ENCODE measurements around the gene CLDN7.
A peak's percentile ranks its signal among the peaks of the same experiment; 100 is the strongest.

CLDN7 gene

DNA sequence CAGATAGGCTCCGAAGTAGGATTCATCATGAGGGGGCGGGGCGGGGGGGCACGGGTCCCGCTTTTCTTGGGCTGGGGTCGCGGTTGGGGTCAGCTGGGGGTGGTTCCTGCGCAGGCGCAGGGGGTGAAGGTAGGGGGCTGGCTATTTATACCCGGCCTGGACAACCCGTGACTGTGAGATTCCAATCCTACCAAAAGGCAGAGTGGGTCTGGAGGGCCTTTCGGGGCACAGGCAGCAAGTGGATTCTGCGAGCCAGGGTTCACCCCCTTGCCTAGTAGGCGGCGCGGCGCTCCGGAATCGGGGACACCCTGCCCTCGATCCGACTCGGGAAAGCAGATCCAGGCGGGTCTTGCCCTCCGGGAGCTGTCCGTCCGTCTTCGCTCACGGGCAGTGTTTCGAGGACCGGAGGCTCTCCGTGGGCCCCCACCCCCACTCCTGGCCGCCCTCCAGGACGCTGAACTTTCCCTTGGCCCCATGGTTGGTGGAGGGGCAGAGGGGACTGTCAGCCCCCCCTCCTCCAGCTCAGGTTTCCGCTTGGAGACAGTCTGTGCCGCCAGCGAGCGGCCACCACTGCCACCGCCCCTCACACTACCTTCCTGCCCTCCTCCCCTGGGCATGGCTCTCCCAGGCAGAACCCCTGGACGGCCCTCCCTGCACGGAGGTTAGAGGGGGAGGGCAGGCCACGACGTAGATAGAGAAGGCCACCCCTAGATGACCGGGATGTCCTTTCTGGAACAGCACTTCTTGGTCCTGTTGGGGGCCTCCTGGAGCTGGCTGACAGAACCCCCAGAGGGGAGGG, 19.9 kb upstream of the CLDN7 start:
- H3K4me3 ChIP-seq, result peak overlapping the region; percentile 87
- no peaks in the 10 kb centered on the region for H3K9me3 ChIP-seq (ENCODE audit: low read depth, low read length)
- no peaks in the 10 kb centered on the region for H3K36me3 ChIP-seq (ENCODE audit: insufficient read depth, low read length)
- H3K27ac ChIP-seq, result no peak overlapping the region
- no peak for DNase-seq (ENCODE audit: low read depth, low spot score)
- TF ChIP-seq POLR2AphosphoS5 (IDR thresholded peaks at IDR 0.05; ENCODE audit: borderline replicate concordance, low read depth, low read length) (no peak), EZH2 (IDR thresholded peaks at IDR 0.05) (no peak), FOXP2 (optimal IDR thresholded peaks at IDR 0.05; ENCODE audit: control extremely low read depth, extremely low read length, insufficient read depth) (no peak)
- H3K9ac ChIP-seq (ENCODE audit: insufficient read length), result peak overlapping the region; percentile 64

DNA sequence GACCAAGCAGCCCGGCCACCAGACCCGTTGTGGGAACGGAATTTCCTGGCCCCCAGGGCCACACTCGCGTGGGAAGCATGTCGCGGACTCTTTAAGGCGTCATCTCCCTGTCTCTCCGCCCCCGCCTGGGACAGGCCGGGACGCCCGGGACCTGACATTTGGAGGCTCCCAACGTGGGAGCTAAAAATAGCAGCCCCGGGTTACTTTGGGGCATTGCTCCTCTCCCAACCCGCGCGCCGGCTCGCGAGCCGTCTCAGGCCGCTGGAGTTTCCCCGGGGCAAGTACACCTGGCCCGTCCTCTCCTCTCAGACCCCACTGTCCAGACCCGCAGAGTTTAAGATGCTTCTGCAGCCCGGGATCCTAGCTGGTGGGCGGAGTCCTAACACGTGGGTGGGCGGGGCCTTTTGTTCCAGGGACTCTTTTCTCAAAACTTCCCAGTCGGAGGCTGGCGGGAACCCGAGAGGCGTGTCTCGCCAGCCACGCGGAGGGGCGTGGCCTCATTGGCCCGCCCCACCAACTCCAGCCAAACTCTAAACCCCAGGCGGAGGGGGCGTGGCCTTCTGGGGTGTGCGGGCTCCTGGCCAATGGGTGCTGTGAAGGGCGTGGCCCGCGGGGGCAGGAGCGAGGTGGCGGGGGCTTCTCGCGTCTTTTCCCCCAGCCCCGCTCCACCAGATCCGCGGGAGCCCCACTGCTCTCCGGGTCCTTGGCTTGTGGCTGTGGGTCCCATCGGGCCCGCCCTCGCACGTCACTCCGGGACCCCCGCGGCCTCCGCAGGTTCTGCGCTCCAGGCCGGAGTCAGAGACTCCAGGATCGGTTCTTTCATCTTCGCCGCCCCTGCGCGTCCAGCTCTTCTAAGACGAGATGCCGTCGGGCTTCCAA, 19.0 kb upstream of the CLDN7 start, which contains the start of gene SLC2A4:
Gene SLC2A4 (plus strand): TSS at position 645 of the 879 bp plus-strand sequence. CDS start 217 bp downstream, at position 862.
- no peak within 1 kb of the TSS for H3K27ac ChIP-seq
- peak within 1 kb of the TSS; percentile 64 for H3K9ac ChIP-seq (ENCODE audit: insufficient read length)
- no peaks in the 10 kb centered on the region for H3K36me3 ChIP-seq (ENCODE audit: insufficient read depth, low read length)
- DNase-seq (ENCODE audit: low read depth, low spot score), result peak; percentile 61
- peak within 1 kb of the TSS; percentile 87 for H3K4me3 ChIP-seq
- no peaks in the 10 kb centered on the region for H3K9me3 ChIP-seq (ENCODE audit: low read depth, low read length)
- TF ChIP-seq FOXP2 (optimal IDR thresholded peaks at IDR 0.05; ENCODE audit: control extremely low read depth, extremely low read length, insufficient read depth) (no peak), POLR2AphosphoS5 (IDR thresholded peaks at IDR 0.05; ENCODE audit: borderline replicate concordance, low read depth, low read length) (no peak), EZH2 (IDR thresholded peaks at IDR 0.05) (no peak)

DNA sequence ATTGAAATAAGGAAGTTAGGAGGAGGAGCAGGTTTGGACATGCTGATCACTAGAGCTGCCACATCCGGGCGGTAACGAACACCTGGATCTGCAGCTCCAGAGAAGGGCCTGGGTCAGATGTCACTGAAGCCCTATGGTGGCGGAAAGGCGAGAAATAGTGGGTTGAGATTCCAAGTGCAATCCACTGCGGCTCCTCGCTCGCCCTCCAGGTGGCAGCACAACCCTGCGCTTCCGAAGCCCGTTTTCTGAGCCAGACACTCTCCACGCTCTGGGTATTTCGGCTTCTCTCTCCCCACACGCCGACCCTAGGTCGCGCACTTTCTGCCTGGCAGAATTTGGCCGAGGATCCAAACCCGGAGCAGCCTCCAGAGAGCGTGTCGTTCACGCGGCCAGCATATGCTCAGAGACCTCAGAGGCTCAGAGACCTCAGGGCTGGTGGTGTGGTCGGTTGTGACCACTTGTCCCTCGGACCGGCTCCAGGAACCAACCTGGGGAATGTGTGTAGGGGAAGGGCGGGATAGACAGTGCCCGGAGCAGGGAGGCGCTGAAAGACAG, 18.3 kb upstream of the CLDN7 start:
- H3K9me3 ChIP-seq (ENCODE audit: low read depth, low read length), result no peaks in the 10 kb centered on the region
- H3K27ac ChIP-seq, result no peak overlapping the region
- DNase-seq (ENCODE audit: low read depth, low spot score), result no peak
- no peaks in the 10 kb centered on the region for H3K36me3 ChIP-seq (ENCODE audit: insufficient read depth, low read length)
- peak overlapping the region; percentile 87 for H3K4me3 ChIP-seq
- TF ChIP-seq EZH2 (IDR thresholded peaks at IDR 0.05) (no peak), FOXP2 (optimal IDR thresholded peaks at IDR 0.05; ENCODE audit: control extremely low read depth, extremely low read length, insufficient read depth) (no peak), POLR2AphosphoS5 (IDR thresholded peaks at IDR 0.05; ENCODE audit: borderline replicate concordance, low read depth, low read length) (no peak)
- H3K9ac ChIP-seq (ENCODE audit: insufficient read length), result peak overlapping the region; percentile 13

DNA sequence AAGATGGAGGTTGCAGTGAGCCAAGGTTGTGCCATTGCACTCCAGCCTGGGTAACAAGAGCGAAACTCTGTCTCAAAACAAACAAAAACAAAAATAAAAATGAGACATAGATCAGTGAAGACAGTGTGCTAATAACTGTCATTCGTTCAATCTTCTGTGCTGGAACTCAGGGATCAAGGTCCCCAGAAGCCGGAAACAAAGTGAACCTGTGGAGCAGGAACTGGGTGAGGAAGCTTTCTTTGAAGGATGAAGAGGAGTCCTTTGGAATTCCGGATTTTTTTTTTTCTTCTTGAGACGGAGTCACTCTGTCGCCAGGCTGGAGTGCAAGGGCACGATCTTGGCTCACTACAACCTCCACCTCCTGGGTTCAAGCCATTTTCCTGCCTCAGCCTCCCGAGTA, 17.2 kb upstream of the CLDN7 start:
- no peaks in the 10 kb centered on the region for H3K9me3 ChIP-seq (ENCODE audit: low read depth, low read length)
- TF ChIP-seq FOXP2 (optimal IDR thresholded peaks at IDR 0.05; ENCODE audit: control extremely low read depth, extremely low read length, insufficient read depth) (no peak), POLR2AphosphoS5 (IDR thresholded peaks at IDR 0.05; ENCODE audit: borderline replicate concordance, low read depth, low read length) (no peak), EZH2 (IDR thresholded peaks at IDR 0.05) (no peak)
- no peaks in the 10 kb centered on the region for H3K36me3 ChIP-seq (ENCODE audit: insufficient read depth, low read length)
- H3K4me3 ChIP-seq, result no peak overlapping the region
- H3K9ac ChIP-seq (ENCODE audit: insufficient read length), result no peak overlapping the region
- H3K27ac ChIP-seq, result no peak overlapping the region
- no peak for DNase-seq (ENCODE audit: low read depth, low spot score)

DNA sequence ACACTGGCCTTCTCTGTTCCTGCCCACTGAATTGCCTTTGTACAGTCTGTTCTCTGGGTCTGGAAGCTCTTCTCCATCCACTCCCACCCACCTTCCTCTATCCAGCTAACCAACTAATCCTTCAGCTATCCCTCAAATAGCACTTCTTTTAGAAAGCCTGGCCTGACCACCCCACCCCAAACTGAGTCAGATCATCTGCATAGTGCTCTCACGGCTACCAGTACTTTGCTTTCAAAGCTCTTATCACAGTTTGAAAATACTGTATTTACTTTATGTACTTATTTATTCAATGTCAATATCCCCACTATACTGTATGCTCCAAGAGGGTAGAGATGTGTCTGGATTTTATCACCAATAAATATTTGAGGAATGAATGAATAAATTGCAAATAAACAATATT, 4.5 kb upstream of the CLDN7 start:
- no peak overlapping the region for H3K4me3 ChIP-seq
- no peak overlapping the region for H3K9ac ChIP-seq (ENCODE audit: insufficient read length)
- H3K9me3 ChIP-seq (ENCODE audit: low read depth, low read length), result no peaks in the 10 kb centered on the region
- no peak overlapping the region for H3K27ac ChIP-seq
- no peaks in the 10 kb centered on the region for H3K36me3 ChIP-seq (ENCODE audit: insufficient read depth, low read length)
- DNase-seq (ENCODE audit: low read depth, low spot score), result no peak
- no peak for TF ChIP-seq EZH2 (IDR thresholded peaks at IDR 0.05)
- no peak for TF ChIP-seq POLR2AphosphoS5 (IDR thresholded peaks at IDR 0.05; ENCODE audit: borderline replicate concordance, low read depth, low read length)
- no peak for TF ChIP-seq FOXP2 (optimal IDR thresholded peaks at IDR 0.05; ENCODE audit: control extremely low read depth, extremely low read length, insufficient read depth)

DNA sequence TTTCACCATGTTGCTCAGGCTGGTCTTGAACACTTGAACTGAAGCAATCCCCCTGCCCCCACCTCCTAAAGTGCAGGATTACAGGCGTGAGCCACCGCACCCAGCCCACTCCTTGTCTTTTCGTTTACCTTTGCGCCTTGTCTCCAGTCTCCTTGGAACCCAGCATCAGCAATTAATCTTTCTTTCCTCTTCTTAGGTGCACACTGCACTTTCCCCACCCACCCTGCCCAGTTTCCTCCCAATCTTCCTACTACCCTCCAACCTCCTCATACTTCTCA, 1.5 kb upstream of the CLDN7 start:
- Histone ChIP-seq H3K9ac (ENCODE audit: insufficient read length) (no peak overlapping the region), H3K4me3 (no peak overlapping the region), H3K9me3 (ENCODE audit: low read depth, low read length) (no peaks in the 10 kb centered on the region), H3K27ac (no peak overlapping the region), H3K36me3 (ENCODE audit: insufficient read depth, low read length) (peaks cover 13% of the 10 kb centered on the region)
- no peak for DNase-seq (ENCODE audit: low read depth, low spot score)
- TF ChIP-seq EZH2 (IDR thresholded peaks at IDR 0.05) (no peak), FOXP2 (optimal IDR thresholded peaks at IDR 0.05; ENCODE audit: control extremely low read depth, extremely low read length, insufficient read depth) (no peak), POLR2AphosphoS5 (IDR thresholded peaks at IDR 0.05; ENCODE audit: borderline replicate concordance, low read depth, low read length) (no peak)

DNA sequence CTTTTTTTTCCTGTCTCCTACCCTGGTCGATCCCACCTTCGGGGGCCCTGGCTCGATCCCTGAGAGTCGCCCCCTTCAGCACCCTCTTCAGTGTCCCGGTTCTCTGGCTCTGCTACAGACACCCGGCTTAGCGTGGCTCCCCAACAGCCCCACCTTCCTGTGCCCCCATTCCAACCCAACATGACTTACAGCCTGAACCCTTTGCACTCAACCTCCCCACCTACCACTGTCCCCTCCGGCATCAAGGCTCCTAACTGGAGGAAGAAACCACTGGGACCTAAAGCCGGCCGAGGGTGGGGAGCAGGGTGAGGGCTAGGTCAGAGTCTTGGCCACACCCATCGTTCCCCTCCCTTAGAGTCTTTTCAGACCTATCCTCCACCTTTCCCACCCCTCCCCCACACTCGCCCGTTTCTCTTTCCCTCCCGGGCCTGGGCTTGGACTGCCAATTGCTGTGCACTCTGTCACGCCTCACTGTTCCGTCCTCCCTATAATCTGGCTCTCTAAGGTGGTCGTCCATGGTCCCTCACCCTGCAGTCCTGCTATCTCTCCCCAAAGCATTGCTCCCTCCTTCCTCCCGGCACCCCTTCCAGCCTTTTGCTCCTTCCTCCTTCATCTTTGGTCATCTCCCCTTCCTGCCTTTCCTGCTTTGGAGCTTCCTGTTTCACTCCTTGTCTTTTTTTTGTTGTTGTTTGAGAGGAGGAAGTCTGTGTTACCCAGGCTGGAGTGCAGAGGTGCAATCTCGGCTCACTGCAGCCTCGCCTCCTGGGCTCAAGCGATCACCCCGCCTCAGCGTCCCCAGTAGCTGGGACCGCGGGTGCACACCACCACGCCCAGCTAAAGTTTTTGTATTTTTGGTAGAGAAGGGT, 890 bp upstream of the CLDN7 start:
- Histone ChIP-seq H3K9ac (ENCODE audit: insufficient read length) (no peak overlapping the region), H3K9me3 (ENCODE audit: low read depth, low read length) (no peaks in the 10 kb centered on the region), H3K27ac (no peak overlapping the region), H3K4me3 (no peak overlapping the region), H3K36me3 (ENCODE audit: insufficient read depth, low read length) (peaks cover 17% of the 10 kb centered on the region)
- DNase-seq (ENCODE audit: low read depth, low spot score), result no peak
- TF ChIP-seq POLR2AphosphoS5 (IDR thresholded peaks at IDR 0.05; ENCODE audit: borderline replicate concordance, low read depth, low read length) (no peak), EZH2 (IDR thresholded peaks at IDR 0.05) (no peak), FOXP2 (optimal IDR thresholded peaks at IDR 0.05; ENCODE audit: control extremely low read depth, extremely low read length, insufficient read depth) (no peak)
